Smooth muscle cell (in vitro differentiated cells): ENCODE measurements around the gene ZNF22. TPM values are rescaled to one million over a fixed set of nuclear protein-coding genes. Genes with fewer than 3 reads are reported as not detected.

Experiments
- DNase-seq: peaks from one replicate; lab custom pipeline; 2025; ENCODE audit not compliant: unreplicated experiment; lab: John Stamatoyannopoulos, UW
- H2AFZ ChIP-seq: fragments of 200-600 bp; sonication (generic); 2 replicates; pipeline ENCODE4 v1.6.0; 2016; ENCODE audit warnings: antibody characterized with exemption, low read depth, mild to moderate bottlenecking
- H3F3A ChIP-seq: fragments of 200-600 bp; sonication (generic); 2 replicates; pipeline ENCODE4 v1.6.0; 2017; ENCODE audit warnings: antibody characterized with exemption, low read depth
- H3K27ac ChIP-seq: fragments of 200-600 bp; sonication (generic); 2 replicates; pipeline ENCODE4 v1.5.1; 2016; ENCODE audit warnings: low read depth, mild to moderate bottlenecking
- H3K27me3 ChIP-seq: fragments of 200-600 bp; sonication (generic); 2 replicates; pipeline ENCODE4 v1.6.1; 2016; ENCODE audit warnings: low read depth, mild to moderate bottlenecking
- H3K36me3 ChIP-seq: fragments of 200-600 bp; sonication (generic); 2 replicates; pipeline ENCODE4 v1.5.1; 2016; ENCODE audit warnings: low read depth
- H3K4me1 ChIP-seq: fragments of 200-600 bp; sonication (generic); 2 replicates; pipeline ENCODE4 v1.5.1; 2016; ENCODE audit warnings: low read depth
- H3K4me2 ChIP-seq: fragments of 200-600 bp; sonication (generic); 2 replicates; pipeline ENCODE4 v1.6.0; 2016; ENCODE audit warnings: mild to moderate bottlenecking
- H3K4me3 ChIP-seq: fragments of 200-600 bp; sonication (generic); 2 replicates; pipeline ENCODE4 v1.5.1; 2016; ENCODE audit warnings: mild to moderate bottlenecking
- H3K79me2 ChIP-seq: fragments of 200-600 bp; sonication (generic); 2 replicates; pipeline ENCODE4 v1.6.0; 2016; ENCODE audit warnings: low read depth, mild to moderate bottlenecking
- H3K9ac ChIP-seq: fragments of 200-600 bp; sonication (generic); 2 replicates; pipeline ENCODE4 v1.6.0; 2016; ENCODE audit warnings: low read depth
- H3K9me3 ChIP-seq: fragments of 200-600 bp; sonication (generic); replicated peaks from 2 replicates; pipeline ENCODE4 v1.5.1; 2016; ENCODE audit warnings: low read depth
- H4K20me1 ChIP-seq: fragments of 200-600 bp; sonication (generic); 2 replicates; pipeline ENCODE4 v1.6.0; 2016; ENCODE audit warnings: low read depth
- CTCF ChIP-seq: fragments of 200-600 bp; sonication (generic); IDR thresholded peaks from 2 replicates; pipeline ENCODE4 v1.5.1; 2017; ENCODE audit warnings: borderline replicate concordance, mild to moderate bottlenecking, antibody characterized with exemption; ENCODE audit not compliant: insufficient read depth, poor library complexity, severe bottlenecking
- WGBS: methylation state at CpG from one replicate; pipeline ENCODE4 v1.1.7; 2016; ENCODE audit warnings: low lambda C conversion rate; 5-methylcytosine and 5-hydroxymethylcytosine counted together
- polyA plus RNA-seq: library from polyadenylated mRNA; unstranded; fragments of >200 nt; fragmentation: Nextera tagmentation; extraction: Ambion mirVana; gene quantifications from 2 replicates; pipeline ENCODE4 v1.2.1, GENCODE V29; 2016
- total RNA-seq: library from RNA; depleted of rRNA; stranded (reverse); fragments of >200 nt; gene quantifications from 2 replicates; pipeline ENCODE4 v1.2.3, GENCODE V29; 2014

The ZNF22 gene
- total and polyA plus RNA-seq, 2 experiments from 2014 or later = 30.7 to 38.9 TPM

GRCh38 chr10:44992070-44992731 lies 8.5 kb upstream of the ZNF22 start:
- Histone ChIP-seq H3K27ac (no peak overlapping the region), H3K4me1 (peaks cover 25% of the 10 kb centered on the region), H2AFZ (no peak overlapping the region), H3K4me3 (no peak overlapping the region), H3K36me3 (no peaks in the 10 kb centered on the region), H3K27me3 (no peaks in the 10 kb centered on the region), H4K20me1 (no peaks in the 10 kb centered on the region), H3K4me2 (no peak overlapping the region), H3K79me2 (no peaks in the 10 kb centered on the region), H3F3A (peaks cover 6% of the 10 kb centered on the region), H3K9me3 (no peaks in the 10 kb centered on the region), H3K9ac (no peak overlapping the region)
- no peak for DNase-seq
- TF ChIP-seq CTCF = no peak
- WGBS = 99% methylated on average over 11 of the region's 11 CpGs

DNA sequence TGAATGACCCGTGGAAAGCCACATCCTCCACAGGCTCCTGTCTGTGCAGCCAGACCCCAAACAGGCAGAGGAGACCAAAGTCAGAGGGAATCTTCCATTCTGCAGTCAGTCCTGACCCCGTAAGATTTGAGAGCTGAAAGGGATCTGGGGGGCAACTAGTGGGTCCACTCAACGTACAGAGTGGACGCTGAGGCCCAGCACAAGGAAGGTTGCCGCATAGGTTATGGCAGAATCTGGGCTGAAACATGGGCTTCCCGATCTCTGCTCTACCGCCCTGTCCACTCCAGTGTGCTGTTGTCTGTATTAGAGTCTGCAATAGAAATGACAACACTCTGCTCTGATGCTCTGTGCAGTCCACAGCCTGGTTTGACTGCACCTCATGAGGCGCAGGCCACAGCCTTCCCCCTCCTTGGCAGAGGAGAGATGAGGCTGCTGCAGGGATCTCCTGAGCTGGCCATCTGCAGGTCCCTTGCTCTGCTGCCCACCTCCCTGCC lies 7.9 kb upstream of the ZNF22 start:
- H3K27ac ChIP-seq = no peak overlapping the region

GRCh38 chr10:44993226-44993921 lies 7.3 kb upstream of the ZNF22 start:
- Histone ChIP-seq H3K4me3 (no peak overlapping the region), H3K27ac (no peak overlapping the region), H3F3A (peaks cover 6% of the 10 kb centered on the region), H3K9me3 (no peaks in the 10 kb centered on the region), H3K9ac (no peak overlapping the region), H3K79me2 (no peaks in the 10 kb centered on the region), H3K27me3 (no peaks in the 10 kb centered on the region), H3K4me2 (peak overlapping the region; percentile 20), H4K20me1 (no peaks in the 10 kb centered on the region), H3K4me1 (peaks cover 25% of the 10 kb centered on the region), H3K36me3 (no peaks in the 10 kb centered on the region), H2AFZ (no peak overlapping the region)
- no peak for DNase-seq
- no peak for TF ChIP-seq CTCF
- WGBS = 92% methylated on average over 14 of the region's 14 CpGs

More for the DNA sequence above, 7.9 kb upstream of the ZNF22 start:
- H3F3A ChIP-seq = peaks cover 6% of the 10 kb centered on the region
- H3K9me3 ChIP-seq = no peaks in the 10 kb centered on the region
- WGBS = 97% methylated on average over 8 of the region's 8 CpGs
- H2AFZ ChIP-seq = no peak overlapping the region
- no peak overlapping the region for H3K9ac ChIP-seq
- no peaks in the 10 kb centered on the region for H3K79me2 ChIP-seq
- no peaks in the 10 kb centered on the region for H4K20me1 ChIP-seq
- no peaks in the 10 kb centered on the region for H3K36me3 ChIP-seq
- peaks cover 25% of the 10 kb centered on the region for H3K4me1 ChIP-seq
- H3K4me2 ChIP-seq = no peak overlapping the region
- no peak overlapping the region for H3K4me3 ChIP-seq
- no peak for TF ChIP-seq CTCF
- H3K27me3 ChIP-seq = no peaks in the 10 kb centered on the region
- DNase-seq = no peak
